Mesenchymal stem cell (in vitro differentiated cells and primary cell): ENCODE data around the gene ANKRD55.
"Not testable (repeated sequence)": the region's sequence is repeated elsewhere in the genome, so short reads cannot be mapped to it uniquely, and the experiment has no call there.

Experiments used
- DNase-seq: peaks from one replicate; pipeline ENCODE4 v3.0.0-alpha.2; 2013
- H2AFZ ChIP-seq: one replicate; pipeline ENCODE4 v1.6.1; 2013; ENCODE audit warnings: low read depth, mild to moderate bottlenecking, control low read depth, inconsistent platforms, low read length, moderate library complexity
- H2AK5ac ChIP-seq: 2 replicates; pipeline ENCODE4 v1.6.1; 2013; ENCODE audit warnings: low read length, moderate library complexity, mild to moderate bottlenecking, inconsistent platforms; ENCODE audit not compliant: severe bottlenecking
- H2BK120ac ChIP-seq: one replicate; pipeline ENCODE4 v1.6.1; 2013; ENCODE audit warnings: low read depth, mild to moderate bottlenecking, inconsistent platforms, low read length, moderate library complexity
- H2BK12ac ChIP-seq, 2 experiments: one replicate each; pipeline ENCODE4 v1.6.1; 2013; ENCODE audit warnings: inconsistent platforms in 2 of 2, low read length in 2 of 2, mild to moderate bottlenecking in 2 of 2, moderate library complexity in 2 of 2, control low read depth in 1 of 2
- H2BK15ac ChIP-seq: one replicate; pipeline ENCODE4 v1.6.1; 2013; ENCODE audit warnings: mild to moderate bottlenecking, low read depth, inconsistent platforms; ENCODE audit not compliant: poor library complexity, severe bottlenecking
- H2BK5ac ChIP-seq: 2 replicates; pipeline ENCODE4 v1.6.1; 2013; ENCODE audit warnings: low read depth, mild to moderate bottlenecking, low read length, control low read depth, inconsistent platforms; ENCODE audit not compliant: poor library complexity, severe bottlenecking
- H3K14ac ChIP-seq, 2 experiments: one replicate each; pipeline ENCODE4 v1.6.1; 2013; ENCODE audit warnings: inconsistent platforms in 2 of 2, low read length in 2 of 2, control low read depth in 1 of 2, mild to moderate bottlenecking in 1 of 2, moderate library complexity in 1 of 2
- H3K18ac ChIP-seq, 2 experiments: one replicate each; pipeline ENCODE4 v1.6.1; 2013; ENCODE audit warnings: inconsistent platforms in 2 of 2, low read length in 2 of 2, control low read depth in 1 of 2, low read depth in 1 of 2, mild to moderate bottlenecking in 1 of 2
- H3K23ac ChIP-seq, 2 experiments: one replicate each; pipeline ENCODE4 v1.6.1; 2013; ENCODE audit warnings: inconsistent platforms in 2 of 2, low read length in 2 of 2, mild to moderate bottlenecking in 2 of 2, moderate library complexity in 2 of 2, control low read depth in 1 of 2
- H3K27ac ChIP-seq: 2 replicates; pipeline ENCODE4 v1.5.1; 2013; ENCODE audit warnings: mild to moderate bottlenecking, moderate library complexity, low read length, control low read depth, inconsistent platforms; ENCODE audit not compliant: poor library complexity, severe bottlenecking
- H3K27me3 ChIP-seq, 2 experiments: 2 replicates each; pipeline versions ENCODE4 v1.6.1 to v1.7.0; 2013; ENCODE audit warnings: low read length in 2 of 2, mild to moderate bottlenecking in 2 of 2, moderate library complexity in 2 of 2, control low read depth in 1 of 2, inconsistent platforms in 1 of 2; ENCODE audit not compliant: control insufficient read depth in 1 of 2, insufficient read depth in 1 of 2
- H3K36me3 ChIP-seq, 2 experiments: 2 replicates each; pipeline versions ENCODE4 v1.6.1 to v1.7.0; 2013; ENCODE audit warnings: low read length in 2 of 2, control low read depth in 1 of 2, inconsistent platforms in 1 of 2, low read depth in 1 of 2, mild to moderate bottlenecking in 1 of 2; ENCODE audit not compliant: insufficient read depth in 2 of 2, control insufficient read depth in 1 of 2
- H3K4ac ChIP-seq, 2 experiments: one replicate each; pipeline ENCODE4 v1.6.1; 2013; ENCODE audit warnings: inconsistent platforms in 2 of 2, low read length in 2 of 2, mild to moderate bottlenecking in 2 of 2, moderate library complexity in 2 of 2, control low read depth in 1 of 2, low read depth in 1 of 2
- H3K4me1 ChIP-seq: 2 replicates; pipeline ENCODE4 v1.6.1; 2013; ENCODE audit warnings: low read depth, low read length, control low read depth; ENCODE audit not compliant: control insufficient read depth, insufficient read depth
- H3K4me2 ChIP-seq: 2 replicates; pipeline ENCODE4 v1.6.1; 2013; ENCODE audit warnings: low read length, mild to moderate bottlenecking, inconsistent platforms; ENCODE audit not compliant: poor library complexity, severe bottlenecking
- H3K4me3 ChIP-seq, 2 experiments: 2 replicates each; pipeline versions ENCODE4 v1.5.1 to v1.7.0; 2013; ENCODE audit warnings: low read length in 2 of 2, mild to moderate bottlenecking in 2 of 2, control low read depth in 1 of 2, low read depth in 1 of 2; ENCODE audit not compliant: insufficient read depth in 1 of 2
- H3K79me1 ChIP-seq: replicated peaks from 2 replicates; pipeline ENCODE4 v1.6.1; 2013; ENCODE audit warnings: mild to moderate bottlenecking, control low read depth, low read length, inconsistent platforms; ENCODE audit not compliant: poor library complexity, severe bottlenecking
- H3K9ac ChIP-seq: 2 replicates; pipeline ENCODE4 v1.7.0; 2013; ENCODE audit warnings: mild to moderate bottlenecking, low read length, moderate library complexity
- H3K9me3 ChIP-seq: 2 replicates; pipeline ENCODE4 v1.7.0; 2013; ENCODE audit warnings: mild to moderate bottlenecking, low read length; ENCODE audit not compliant: control insufficient read depth
- H4K8ac ChIP-seq: one replicate; pipeline ENCODE4 v1.6.1; 2013; ENCODE audit warnings: inconsistent platforms, mild to moderate bottlenecking, low read length, moderate library complexity
- H4K91ac ChIP-seq: one replicate; pipeline ENCODE4 v1.6.1; 2013; ENCODE audit warnings: mild to moderate bottlenecking, low read length, inconsistent platforms
- WGBS: methylation state at CpG from one replicate; pipeline ENCODE4 v1.1.7; 2013; ENCODE audit warnings: mixed read lengths; 5-methylcytosine and 5-hydroxymethylcytosine counted together

The ANKRD55 gene

DNA sequence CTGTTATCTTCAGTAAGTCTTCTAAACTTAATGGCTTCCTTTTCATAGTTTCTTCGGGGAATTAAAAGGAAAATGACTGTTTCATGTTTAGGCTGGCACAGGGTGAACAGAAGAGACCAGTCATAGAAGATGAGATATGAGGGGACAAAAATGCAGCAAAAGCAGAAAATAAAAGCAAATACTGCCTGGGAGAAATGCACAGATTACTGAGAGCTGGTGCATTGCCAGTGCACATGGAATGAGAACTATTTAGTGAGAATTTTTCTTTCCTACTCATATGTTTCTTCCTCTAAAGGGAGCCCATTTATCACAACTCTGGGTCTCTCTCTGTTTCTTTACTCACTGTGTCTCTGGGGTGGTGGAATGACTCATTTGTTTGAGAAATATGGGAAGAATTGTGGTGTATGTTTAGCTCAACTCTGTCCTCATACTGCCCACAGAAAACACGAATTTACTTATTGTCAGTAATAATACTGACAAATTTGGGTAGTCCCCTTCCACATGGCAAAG, 25.9 kb upstream of the ANKRD55 start:
- no peak overlapping the region for H4K91ac ChIP-seq
- no peak overlapping the region for H3K23ac ChIP-seq
- H3K9me3 ChIP-seq: no peaks in the 10 kb centered on the region
- peaks cover 5% of the 10 kb centered on the region for H3K4me1 ChIP-seq
- H3K9ac ChIP-seq: peak overlapping the region; percentile 64
- no peak overlapping the region for H2BK15ac ChIP-seq
- H3K4me3 ChIP-seq: no peak overlapping the region
- no peak overlapping the region for H3K4ac ChIP-seq
- peak overlapping the region in 1 of 2 experiments; percentile 56 for H2BK12ac ChIP-seq
- peak overlapping the region in 1 of 2 experiments; percentile 66 for H3K18ac ChIP-seq
- no peak overlapping the region for H2AK5ac ChIP-seq
- no peak overlapping the region for H3K14ac ChIP-seq
- H2AFZ ChIP-seq: no peak overlapping the region
- no peak overlapping the region for H4K8ac ChIP-seq
- peak overlapping the region; percentile 77 for H3K27ac ChIP-seq
- no peak overlapping the region for H3K4me2 ChIP-seq
- no peak overlapping the region for H2BK5ac ChIP-seq
- no peaks in the 10 kb centered on the region for H3K79me1 ChIP-seq
- no peaks in the 10 kb centered on the region for H3K36me3 ChIP-seq
- peak; percentile 98 for DNase-seq
- no peaks in the 10 kb centered on the region for H3K27me3 ChIP-seq
- H2BK120ac ChIP-seq: no peak overlapping the region
- WGBS: 0% methylated on average over 1 of the region's 2 CpGs

DNA sequence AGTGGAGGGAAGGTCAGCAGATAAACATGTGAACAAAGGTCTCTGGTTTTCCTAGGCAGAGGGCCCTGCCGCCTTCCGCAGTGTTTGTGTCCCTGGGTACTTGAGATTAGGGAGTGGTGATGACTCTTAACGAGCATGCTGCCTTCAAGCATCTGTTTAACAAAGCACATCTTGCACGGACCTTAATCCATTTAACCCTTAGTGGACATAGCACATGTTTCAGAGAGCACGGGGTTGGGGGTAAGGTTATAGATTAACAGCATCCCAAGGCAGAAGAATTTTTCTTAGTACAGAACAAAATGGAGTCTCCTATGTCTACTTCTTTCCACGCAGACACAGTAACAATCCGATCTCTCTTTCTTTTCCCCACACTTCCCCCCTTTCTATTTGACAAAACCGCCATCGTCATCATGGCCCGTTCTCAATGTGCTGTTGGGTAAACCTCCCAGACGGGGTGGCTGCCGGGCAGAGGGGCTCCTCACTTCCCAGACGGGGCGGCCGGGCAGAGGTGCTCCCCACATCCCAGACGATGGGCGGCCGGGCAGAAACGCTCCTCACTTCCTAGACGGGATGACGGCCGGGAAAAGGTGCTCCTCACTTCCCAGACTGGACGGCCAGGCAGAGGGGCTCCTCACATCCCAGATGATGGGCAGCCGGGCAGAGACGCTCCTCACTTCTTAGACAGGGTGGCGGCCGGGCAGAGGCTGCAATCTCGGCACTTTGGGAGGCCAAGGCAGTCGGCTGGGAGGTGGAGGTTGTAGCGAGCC, 24.8 kb upstream of the ANKRD55 start:
- H3K9ac ChIP-seq, H2AFZ ChIP-seq: not testable (repeated sequence)

DNA sequence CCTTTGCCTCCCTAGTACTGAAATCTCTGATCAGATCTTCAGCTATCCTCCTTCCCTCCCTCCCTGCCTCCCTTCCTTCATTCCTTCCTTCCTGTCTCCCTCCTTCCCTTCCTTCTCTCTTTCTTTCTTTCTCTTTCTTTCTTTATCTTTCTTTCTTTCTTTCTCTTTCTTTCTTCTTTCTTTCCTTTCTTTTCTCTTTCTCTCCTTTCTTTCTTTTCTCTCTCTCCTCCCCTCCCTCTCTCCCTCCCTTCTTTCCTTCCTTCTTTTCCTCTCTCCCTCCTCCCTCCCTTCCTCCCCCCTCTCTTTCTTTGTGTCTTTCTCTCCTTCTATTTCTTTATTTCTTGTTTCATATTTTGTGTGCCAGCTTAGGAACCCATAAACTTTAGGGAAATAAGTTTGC, 23.9 kb upstream of the ANKRD55 start:
- H3K36me3 ChIP-seq: no peaks in the 10 kb centered on the region
- H4K91ac ChIP-seq: no peak overlapping the region
- no peak overlapping the region for H2AFZ ChIP-seq
- H2BK120ac ChIP-seq: no peak overlapping the region
- H3K27ac ChIP-seq: no peak overlapping the region
- no peak overlapping the region for H4K8ac ChIP-seq
- H3K18ac ChIP-seq: no peak overlapping the region
- no peak for DNase-seq
- H3K4me2 ChIP-seq: no peak overlapping the region
- H3K9ac ChIP-seq: no peak overlapping the region
- no peak overlapping the region for H2AK5ac ChIP-seq
- H3K14ac ChIP-seq: no peak overlapping the region
- no peak overlapping the region for H3K23ac ChIP-seq
- no peaks in the 10 kb centered on the region for H3K9me3 ChIP-seq
- no peak overlapping the region for H2BK12ac ChIP-seq
- H3K27me3 ChIP-seq: no peaks in the 10 kb centered on the region
- H3K4ac ChIP-seq: no peak overlapping the region
- no peak overlapping the region for H3K4me3 ChIP-seq
- no peaks in the 10 kb centered on the region for H3K79me1 ChIP-seq
- peaks cover 5% of the 10 kb centered on the region for H3K4me1 ChIP-seq
- peak overlapping the region; percentile 48 for H2BK15ac ChIP-seq
- no peak overlapping the region for H2BK5ac ChIP-seq

More for the DNA sequence above, 24.8 kb upstream of the ANKRD55 start:
- WGBS: 97% methylated on average over 23 of the region's 30 CpGs
- not testable (repeated sequence) for H3K4me2 ChIP-seq, H3K4me1 ChIP-seq, H3K79me1 ChIP-seq, H2BK5ac ChIP-seq, H3K27ac ChIP-seq, H2AK5ac ChIP-seq, H3K36me3 ChIP-seq, H3K27me3 ChIP-seq, H3K4me3 ChIP-seq, H3K9me3 ChIP-seq, DNase-seq, H3K23ac ChIP-seq
- Histone ChIP-seq H3K4ac (peak overlapping the region; percentile 80 to 87), H2BK12ac (peak overlapping the region; percentile 93 to 96), H4K8ac (peak overlapping the region; percentile 19), H3K18ac (peak overlapping the region; percentile 76 to 83), H4K91ac (peak overlapping the region; percentile 90), H2BK15ac (peak overlapping the region; percentile 50), H2BK120ac (peak overlapping the region; percentile 42), H3K14ac (peak overlapping the region in 1 of 2 experiments; percentile 60)

DNA sequence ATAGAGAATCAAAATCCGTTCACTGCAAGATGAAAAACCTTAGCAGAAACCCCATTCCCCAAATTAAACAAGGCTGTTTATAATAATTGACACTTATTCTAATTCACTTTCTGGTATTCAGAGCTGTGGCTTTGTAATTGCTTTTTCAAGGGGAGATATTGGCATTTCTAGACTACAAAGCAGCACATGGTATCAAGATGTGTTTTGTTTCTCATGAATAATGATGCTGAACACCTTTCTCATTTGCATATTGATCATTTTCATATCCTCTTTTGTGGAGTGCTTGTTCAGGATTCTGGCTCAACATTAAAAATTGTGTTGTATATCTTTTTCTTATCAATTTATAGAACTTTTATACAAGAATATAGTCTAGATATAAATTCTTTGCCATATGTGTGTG, 22.4 kb upstream of the ANKRD55 start:
- H2BK12ac ChIP-seq: no peak overlapping the region
- no peak overlapping the region for H2BK15ac ChIP-seq
- no peak overlapping the region for H4K8ac ChIP-seq
- no peaks in the 10 kb centered on the region for H3K27me3 ChIP-seq
- no peak overlapping the region for H3K4me2 ChIP-seq
- no peak overlapping the region for H3K18ac ChIP-seq
- WGBS: no CpG with 5 or more reads among the region's 1 CpG
- no peak overlapping the region for H3K4me3 ChIP-seq
- no peaks in the 10 kb centered on the region for H3K79me1 ChIP-seq
- H3K23ac ChIP-seq: no peak overlapping the region
- no peak overlapping the region for H2BK5ac ChIP-seq
- no peak overlapping the region for H4K91ac ChIP-seq
- no peak overlapping the region for H3K14ac ChIP-seq
- H3K27ac ChIP-seq: no peak overlapping the region
- peaks cover 5% of the 10 kb centered on the region for H3K4me1 ChIP-seq
- H3K9ac ChIP-seq: no peak overlapping the region
- H3K36me3 ChIP-seq: no peaks in the 10 kb centered on the region
- H3K4ac ChIP-seq: no peak overlapping the region
- H3K9me3 ChIP-seq: no peaks in the 10 kb centered on the region
- H2AFZ ChIP-seq: no peak overlapping the region
- no peak overlapping the region for H2AK5ac ChIP-seq
- no peak for DNase-seq
- no peak overlapping the region for H2BK120ac ChIP-seq
